Heart left ventricle (tissue), 13 donors: ENCODE measurements around the gene DHCR24.

Experiments used
- CTCF ChIP-seq, 12 donors: fragments of 200-600 bp; sonication (generic) in 4 of 12; IDR thresholded peaks; one replicate each; pipeline versions ENCODE4 v1.5.0 to v1.8.0; 2018 to 2022; ENCODE audit warnings: antibody characterized with exemption in 12 of 12, mild to moderate bottlenecking in 5 of 12
- POLR2A ChIP-seq, 2 donors: fragments of 450-650 bp; IDR thresholded peaks; one replicate each; pipeline ENCODE4 v1.6.1; 2017; ENCODE audit warnings: antibody characterized with exemption in 2 of 2, mild to moderate bottlenecking in 2 of 2, moderate library complexity in 2 of 2
- donor health status: ischemic (EF 13 %, LVEDD 7.1; RV severe dilation, severe dysfunction).
- donor health status: DM: no; HTN: yes; CAD: no.
- donor health status: DM: no; HTN: no; CAD: no.
- donor health status: ischemic (EF 25% LVEDD 6.9; RV normal size, moderate dysfunction).
- donor health status: ischemic (EF 25% LVEDD 5.7; RV mildly dilated, moderate dysfunction).
- donor health status: ischemic (EF 35%, LVEDD 5.7; RV mildly dilated, moderate dysfunction).
- donor health status: nonischemic (EF 11% LVEDD 7.7; RV severe dilation, severe dysfunction).
- donor health status: DM: yes; HTN: yes; CAD: no.
- donor health status: PGD.
- donor health status: ischemic (EF 29% LVEDD 5.4; RV normal size, mild dysfunction).
- donor health status: nonischemic (EF 23%, LVEDD 6.1; RV moderate dilation, normal function).

GRCh38 chr1:54850069-54850730, 36.8 kb downstream of the DHCR24 start:
- no peak for TF ChIP-seq CTCF (IDR thresholded peaks at IDR 0.05)
- no peak for TF ChIP-seq POLR2A (IDR thresholded peaks at IDR 0.05)
